Measurements from ENCODE around the gene MAST4. TPM values are rescaled to one million over a fixed set of nuclear protein-coding genes. Genes with fewer than 3 reads are reported as not detected.

MAST4 gene
- total RNA-seq, 1 donor from 2014 or later, result 112 TPM

DNA sequence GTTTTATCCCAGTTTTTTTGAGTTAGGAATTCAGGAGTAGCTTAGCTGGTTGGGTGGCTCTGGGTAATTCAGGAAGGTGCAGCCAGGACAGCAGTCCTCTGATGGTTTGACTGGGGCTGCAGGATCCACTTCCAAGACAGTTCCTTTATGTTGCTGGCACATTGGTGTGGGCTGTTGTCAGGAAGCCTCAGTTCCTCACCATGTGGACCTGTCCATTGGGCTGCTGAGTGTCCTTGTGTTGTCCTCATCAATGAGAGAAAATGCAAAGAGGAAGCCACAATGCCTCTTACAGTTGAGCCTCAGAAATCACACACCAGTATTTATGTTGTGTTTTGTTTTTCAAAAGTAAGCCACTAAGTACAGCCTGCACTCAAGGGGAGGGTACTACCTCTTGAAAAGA lies 140.9 kb downstream of the MAST4 start:
- Mint-ChIP-seq H3K4me3 (ENCODE audit: unreplicated experiment) (no peak overlapping the region), H3K27ac (ENCODE audit: unreplicated experiment) (no peak overlapping the region), H3K4me1 (ENCODE audit: unreplicated experiment) (peaks cover 23% of the 10 kb centered on the region), H3K27me3 (ENCODE audit: unreplicated experiment) (peaks cover 6% of the 10 kb centered on the region), H3K9me3 (ENCODE audit: unreplicated experiment) (no peaks in the 10 kb centered on the region), H3K36me3 (ENCODE audit: low read depth, unreplicated experiment) (peaks cover 4% of the 10 kb centered on the region)
- no peak for DNase-seq (ENCODE audit: low spot score)
- TF ChIP-seq, protein P1, sequence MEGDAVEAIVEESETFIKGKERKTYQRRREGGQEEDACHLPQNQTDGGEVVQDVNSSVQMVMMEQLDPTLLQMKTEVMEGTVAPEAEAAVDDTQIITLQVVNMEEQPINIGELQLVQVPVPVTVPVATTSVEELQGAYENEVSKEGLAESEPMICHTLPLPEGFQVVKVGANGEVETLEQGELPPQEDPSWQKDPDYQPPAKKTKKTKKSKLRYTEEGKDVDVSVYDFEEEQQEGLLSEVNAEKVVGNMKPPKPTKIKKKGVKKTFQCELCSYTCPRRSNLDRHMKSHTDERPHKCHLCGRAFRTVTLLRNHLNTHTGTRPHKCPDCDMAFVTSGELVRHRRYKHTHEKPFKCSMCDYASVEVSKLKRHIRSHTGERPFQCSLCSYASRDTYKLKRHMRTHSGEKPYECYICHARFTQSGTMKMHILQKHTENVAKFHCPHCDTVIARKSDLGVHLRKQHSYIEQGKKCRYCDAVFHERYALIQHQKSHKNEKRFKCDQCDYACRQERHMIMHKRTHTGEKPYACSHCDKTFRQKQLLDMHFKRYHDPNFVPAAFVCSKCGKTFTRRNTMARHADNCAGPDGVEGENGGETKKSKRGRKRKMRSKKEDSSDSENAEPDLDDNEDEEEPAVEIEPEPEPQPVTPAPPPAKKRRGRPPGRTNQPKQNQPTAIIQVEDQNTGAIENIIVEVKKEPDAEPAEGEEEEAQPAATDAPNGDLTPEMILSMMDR (IDR thresholded peaks at IDR 0.05; ENCODE audit: unreplicated experiment), result no peak

DNA sequence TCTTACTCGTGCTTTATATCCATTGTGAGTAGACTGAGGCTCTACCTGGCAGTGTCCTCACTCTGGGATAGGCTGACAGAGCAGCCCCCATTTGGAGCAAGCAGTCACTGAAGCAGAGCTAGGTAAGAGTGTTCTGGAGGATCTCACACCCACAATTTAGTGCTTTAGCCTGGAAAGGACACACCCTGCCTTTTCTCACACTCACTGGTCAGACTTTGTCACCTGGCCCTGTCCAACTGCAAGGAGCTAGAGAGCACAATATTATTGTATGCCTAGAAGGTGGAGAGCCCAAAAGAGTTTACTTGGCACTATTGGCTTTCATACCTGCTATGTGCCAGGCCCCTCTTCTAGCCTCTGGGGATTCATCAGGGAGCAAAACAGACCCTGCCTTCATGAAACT lies 141.9 kb downstream of the MAST4 start:
- no peak for DNase-seq (ENCODE audit: low spot score)
- Mint-ChIP-seq H3K36me3 (ENCODE audit: low read depth, unreplicated experiment) (peaks cover 4% of the 10 kb centered on the region), H3K9me3 (ENCODE audit: unreplicated experiment) (no peaks in the 10 kb centered on the region), H3K4me3 (ENCODE audit: unreplicated experiment) (no peak overlapping the region), H3K27me3 (ENCODE audit: unreplicated experiment) (peaks cover 4% of the 10 kb centered on the region), H3K4me1 (ENCODE audit: unreplicated experiment) (peaks cover 31% of the 10 kb centered on the region), H3K27ac (ENCODE audit: unreplicated experiment) (no peak overlapping the region)
- TF ChIP-seq, protein P1 (IDR thresholded peaks at IDR 0.05; ENCODE audit: unreplicated experiment), result no peak

DNA sequence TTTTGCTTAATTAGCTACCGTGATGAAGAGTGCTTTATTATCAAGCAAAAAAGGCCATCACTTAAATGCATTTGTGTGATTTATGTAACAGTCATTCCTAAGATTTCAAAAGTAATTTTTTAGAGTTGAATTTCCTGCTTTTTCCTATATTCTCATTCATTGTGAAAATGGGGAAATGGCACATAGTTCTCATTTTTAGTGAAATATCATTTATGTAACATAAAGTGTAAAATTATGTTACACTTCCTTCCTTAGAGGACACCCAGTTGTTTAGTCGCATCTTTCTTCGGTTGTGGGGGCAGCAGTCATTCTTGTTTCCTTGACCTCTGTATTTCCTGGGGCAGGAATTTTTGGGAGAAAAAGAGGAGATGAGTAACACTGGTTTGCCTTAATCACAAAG lies 142.8 kb downstream of the MAST4 start:
- TF ChIP-seq, protein P1 (IDR thresholded peaks at IDR 0.05; ENCODE audit: unreplicated experiment), result no peak
- peaks cover 37% of the 10 kb centered on the region for H3K4me1 Mint-ChIP-seq (ENCODE audit: unreplicated experiment)
- H3K4me3 Mint-ChIP-seq (ENCODE audit: unreplicated experiment), result no peak overlapping the region
- H3K27ac Mint-ChIP-seq (ENCODE audit: unreplicated experiment), result no peak overlapping the region
- peaks cover 4% of the 10 kb centered on the region for H3K27me3 Mint-ChIP-seq (ENCODE audit: unreplicated experiment)
- no peaks in the 10 kb centered on the region for H3K9me3 Mint-ChIP-seq (ENCODE audit: unreplicated experiment)
- peaks cover 4% of the 10 kb centered on the region for H3K36me3 Mint-ChIP-seq (ENCODE audit: low read depth, unreplicated experiment)
- DNase-seq (ENCODE audit: low spot score), result no peak

DNA sequence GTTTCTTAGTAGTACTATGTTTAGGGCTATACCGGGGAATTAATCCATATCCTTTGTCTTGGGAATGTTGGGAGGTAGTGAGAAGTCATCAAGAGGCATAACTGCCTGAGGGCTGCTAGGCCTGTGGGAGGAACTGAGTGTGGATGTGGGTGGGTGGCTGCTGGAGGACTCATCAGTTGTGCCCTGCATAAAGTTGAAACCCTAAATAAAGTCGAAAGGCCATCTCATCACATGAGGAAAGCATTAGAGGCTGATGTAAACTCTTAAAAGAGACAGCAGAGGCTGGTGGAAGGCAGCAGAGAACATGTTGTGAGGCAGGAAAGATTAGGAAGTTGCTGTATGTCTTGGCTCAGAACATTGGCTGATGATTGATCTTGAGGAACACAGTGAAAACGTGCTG lies 143.8 kb downstream of the MAST4 start:
- H3K4me3 Mint-ChIP-seq (ENCODE audit: unreplicated experiment), result no peak overlapping the region
- no peaks in the 10 kb centered on the region for H3K9me3 Mint-ChIP-seq (ENCODE audit: unreplicated experiment)
- DNase-seq (ENCODE audit: low spot score), result no peak
- H3K4me1 Mint-ChIP-seq (ENCODE audit: unreplicated experiment), result peaks cover 38% of the 10 kb centered on the region
- peaks cover 4% of the 10 kb centered on the region for H3K27me3 Mint-ChIP-seq (ENCODE audit: unreplicated experiment)
- H3K27ac Mint-ChIP-seq (ENCODE audit: unreplicated experiment), result no peak overlapping the region
- H3K36me3 Mint-ChIP-seq (ENCODE audit: low read depth, unreplicated experiment), result peaks cover 10% of the 10 kb centered on the region
- TF ChIP-seq, protein P1 (IDR thresholded peaks at IDR 0.05; ENCODE audit: unreplicated experiment), result no peak

DNA sequence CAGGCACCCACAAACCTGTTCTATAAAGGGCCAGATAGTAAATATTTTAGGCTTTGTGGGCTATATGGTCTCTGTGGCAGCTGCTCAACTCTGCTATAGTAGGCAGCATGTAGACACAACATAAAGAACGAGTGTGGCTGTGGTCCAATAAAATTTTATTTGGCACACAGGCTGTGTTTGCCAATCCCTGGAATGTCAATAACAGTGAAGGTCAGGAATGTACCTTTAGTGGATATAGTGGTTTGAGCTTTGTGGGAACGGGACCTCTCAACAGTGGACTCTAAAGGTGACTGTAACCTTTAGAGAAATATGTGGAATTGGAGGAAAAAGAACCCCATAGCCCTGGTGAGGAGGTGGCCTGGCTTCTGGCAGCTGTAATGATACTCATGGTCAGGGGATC lies 145.2 kb downstream of the MAST4 start:
- H3K27ac Mint-ChIP-seq (ENCODE audit: unreplicated experiment), result no peak overlapping the region
- no peak overlapping the region for H3K4me3 Mint-ChIP-seq (ENCODE audit: unreplicated experiment)
- TF ChIP-seq, protein P1 (IDR thresholded peaks at IDR 0.05; ENCODE audit: unreplicated experiment), result no peak
- H3K4me1 Mint-ChIP-seq (ENCODE audit: unreplicated experiment), result peaks cover 38% of the 10 kb centered on the region
- H3K36me3 Mint-ChIP-seq (ENCODE audit: low read depth, unreplicated experiment), result peaks cover 13% of the 10 kb centered on the region
- no peaks in the 10 kb centered on the region for H3K9me3 Mint-ChIP-seq (ENCODE audit: unreplicated experiment)
- H3K27me3 Mint-ChIP-seq (ENCODE audit: unreplicated experiment), result peaks cover 4% of the 10 kb centered on the region
- DNase-seq (ENCODE audit: low spot score), result no peak

Measured in endothelial cell (in vitro differentiated cells).